Gastroesophageal sphincter (tissue), 4 donors: Measurements from ENCODE around the gene NCKAP5. TPM values are rescaled to one million over a fixed set of nuclear protein-coding genes. Genes with fewer than 3 reads are reported as not detected.

Experiments used
- ATAC-seq: fragments of 150-250 bp; one replicate; pipeline ENCODE4 v1.9.1; 2016; ENCODE audit warnings: mild to moderate bottlenecking, moderate library complexity
- H3K27ac ChIP-seq, 4 donors: fragments of 200-600 bp; sonication (generic) in 3 of 4; 1 replicate in 3 of 4; 2 replicates in 1 of 4; pipeline ENCODE4 v1.5.1; 2016 to 2019
- H3K27me3 ChIP-seq: fragments of 200-600 bp; sonication (generic); one replicate; pipeline ENCODE4 v1.5.1; 2019
- H3K36me3 ChIP-seq, 2 donors: fragments of 200-600 bp; sonication (generic); one replicate each; pipeline ENCODE4 v1.5.1; 2019; ENCODE audit warnings: control low read depth in 1 of 2
- H3K4me1 ChIP-seq, 3 donors: fragments of 200-600 bp; sonication (generic); 1 replicate in 2 of 3; 2 replicates in 1 of 3; pipeline ENCODE4 v1.5.1; 2016 to 2019; ENCODE audit warnings: control low read depth in 2 of 3
- H3K4me3 ChIP-seq, 2 donors: fragments of 200-600 bp; sonication (generic); one replicate each; pipeline ENCODE4 v1.5.1; 2019; ENCODE audit warnings: mild to moderate bottlenecking in 1 of 2, moderate library complexity in 1 of 2
- H3K9me3 ChIP-seq, 3 donors: fragments of 200-600 bp; sonication (generic); one replicate each; pipeline ENCODE4 v1.5.1; 2017 to 2019; ENCODE audit warnings: control low read depth in 2 of 3
- EP300 ChIP-seq: sonication (generic); formaldehyde crosslinking; IDR thresholded peaks from one replicate; pipeline ENCODE4 v1.6.1; 2017; ENCODE audit warnings: antibody characterized with exemption, mild to moderate bottlenecking
- POLR2A ChIP-seq, 2 donors: fragments of 450-650 bp; IDR thresholded peaks; one replicate each; pipeline ENCODE4 v1.6.1; 2017; ENCODE audit warnings: antibody characterized with exemption in 2 of 2, mild to moderate bottlenecking in 2 of 2, moderate library complexity in 1 of 2
- POLR2AphosphoS5 ChIP-seq: sonication (generic); formaldehyde crosslinking; IDR thresholded peaks from one replicate; pipeline ENCODE4 v1.6.1; 2017; ENCODE audit warnings: antibody characterized with exemption
- WGBS, 2 donors: methylation state at CpG; one replicate each; pipeline ENCODE4 v1.1.5; 2018; ENCODE audit warnings: low coverage in 1 of 2; 5-methylcytosine and 5-hydroxymethylcytosine counted together
- total RNA-seq, 4 donors: library from RNA; depleted of rRNA; stranded (reverse); fragments of >200 nt; gene quantifications; one replicate each; pipeline ENCODE4 v1.1.0, GENCODE V29; 2016
- TF ChIP-seq, protein P1 (sequence below), 4 experiments: fragments of 200-600 bp in 2 of 4; fragments of 450-650 bp in 2 of 4; sonication (generic) in 1 of 4; IDR thresholded peaks; one replicate each; pipeline ENCODE4 v1.5.1; 2017 to 2019; ENCODE audit warnings: antibody characterized with exemption in 4 of 4, mild to moderate bottlenecking in 2 of 4, moderate library complexity in 2 of 4

The NCKAP5 gene
- total RNA-seq, 4 donors from 2014 or later: 0.16 to 0.57 (median 0.33) TPM

DNA sequence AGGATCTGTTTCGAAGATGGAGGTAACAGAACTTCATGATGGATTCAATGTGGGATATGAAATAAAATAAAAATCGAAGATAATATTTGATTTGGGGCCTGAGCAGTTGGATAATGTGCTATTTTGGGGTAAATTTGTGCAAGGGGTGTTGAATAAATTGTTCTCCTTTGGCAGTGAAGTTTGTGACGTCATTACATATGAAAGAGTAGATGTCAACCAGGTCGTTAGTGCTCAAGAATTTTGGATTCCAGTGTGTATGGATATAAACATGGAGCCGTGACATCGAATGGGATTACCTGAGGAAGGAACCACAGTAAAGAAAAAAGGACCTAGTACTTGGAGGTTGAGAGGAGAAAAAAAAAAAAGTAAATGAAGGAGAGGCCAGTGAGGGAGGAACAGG lies 253.0 kb downstream of the NCKAP5 start:
- Histone ChIP-seq H3K4me3 (no peak overlapping the region), H3K27ac (no peak overlapping the region), H3K36me3 (no peaks in the 10 kb centered on the region), H3K4me1 (no peaks in the 10 kb centered on the region), H3K9me3 (no peaks in the 10 kb centered on the region), H3K27me3 (no peaks in the 10 kb centered on the region)
- no peak for TF ChIP-seq EP300
- ATAC-seq: no peak
- whole genome bisulfite sequencing, 2 donors: 79 to 92% methylated on average over 6 of the region's 6 CpGs

DNA sequence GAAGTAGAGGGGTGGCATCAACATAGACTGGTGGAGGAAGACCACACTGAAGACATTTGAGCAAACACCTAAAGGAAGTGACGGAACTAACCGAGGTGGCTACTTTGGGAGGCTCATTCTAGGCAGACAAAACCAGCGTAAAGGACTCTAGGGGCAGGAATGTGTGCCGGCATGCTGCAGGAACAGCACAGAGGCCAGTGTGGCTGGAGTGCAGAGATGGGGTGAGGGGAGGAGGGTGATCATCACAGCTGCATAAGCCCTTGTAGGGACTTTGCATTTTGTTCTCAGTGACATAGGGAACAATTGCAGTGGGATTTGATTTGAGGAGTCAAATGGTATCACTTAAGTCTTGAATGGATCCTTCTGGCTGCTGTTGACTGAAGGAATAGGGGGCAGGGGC lies 253.5 kb downstream of the NCKAP5 start:
- ATAC-seq: no peak
- Histone ChIP-seq H3K4me1 (no peaks in the 10 kb centered on the region), H3K4me3 (no peak overlapping the region), H3K27me3 (no peaks in the 10 kb centered on the region), H3K36me3 (no peaks in the 10 kb centered on the region), H3K27ac (no peak overlapping the region), H3K9me3 (no peaks in the 10 kb centered on the region)
- WGBS, 2 donors: 77 to 83% methylated on average over 4 of the region's 4 CpGs
- TF ChIP-seq POLR2A (IDR thresholded peaks at IDR 0.05) (no peak), EP300 (no peak), POLR2AphosphoS5 (no peak)
- TF ChIP-seq, protein P1, sequence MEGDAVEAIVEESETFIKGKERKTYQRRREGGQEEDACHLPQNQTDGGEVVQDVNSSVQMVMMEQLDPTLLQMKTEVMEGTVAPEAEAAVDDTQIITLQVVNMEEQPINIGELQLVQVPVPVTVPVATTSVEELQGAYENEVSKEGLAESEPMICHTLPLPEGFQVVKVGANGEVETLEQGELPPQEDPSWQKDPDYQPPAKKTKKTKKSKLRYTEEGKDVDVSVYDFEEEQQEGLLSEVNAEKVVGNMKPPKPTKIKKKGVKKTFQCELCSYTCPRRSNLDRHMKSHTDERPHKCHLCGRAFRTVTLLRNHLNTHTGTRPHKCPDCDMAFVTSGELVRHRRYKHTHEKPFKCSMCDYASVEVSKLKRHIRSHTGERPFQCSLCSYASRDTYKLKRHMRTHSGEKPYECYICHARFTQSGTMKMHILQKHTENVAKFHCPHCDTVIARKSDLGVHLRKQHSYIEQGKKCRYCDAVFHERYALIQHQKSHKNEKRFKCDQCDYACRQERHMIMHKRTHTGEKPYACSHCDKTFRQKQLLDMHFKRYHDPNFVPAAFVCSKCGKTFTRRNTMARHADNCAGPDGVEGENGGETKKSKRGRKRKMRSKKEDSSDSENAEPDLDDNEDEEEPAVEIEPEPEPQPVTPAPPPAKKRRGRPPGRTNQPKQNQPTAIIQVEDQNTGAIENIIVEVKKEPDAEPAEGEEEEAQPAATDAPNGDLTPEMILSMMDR (IDR thresholded peaks at IDR 0.05): no peak

DNA sequence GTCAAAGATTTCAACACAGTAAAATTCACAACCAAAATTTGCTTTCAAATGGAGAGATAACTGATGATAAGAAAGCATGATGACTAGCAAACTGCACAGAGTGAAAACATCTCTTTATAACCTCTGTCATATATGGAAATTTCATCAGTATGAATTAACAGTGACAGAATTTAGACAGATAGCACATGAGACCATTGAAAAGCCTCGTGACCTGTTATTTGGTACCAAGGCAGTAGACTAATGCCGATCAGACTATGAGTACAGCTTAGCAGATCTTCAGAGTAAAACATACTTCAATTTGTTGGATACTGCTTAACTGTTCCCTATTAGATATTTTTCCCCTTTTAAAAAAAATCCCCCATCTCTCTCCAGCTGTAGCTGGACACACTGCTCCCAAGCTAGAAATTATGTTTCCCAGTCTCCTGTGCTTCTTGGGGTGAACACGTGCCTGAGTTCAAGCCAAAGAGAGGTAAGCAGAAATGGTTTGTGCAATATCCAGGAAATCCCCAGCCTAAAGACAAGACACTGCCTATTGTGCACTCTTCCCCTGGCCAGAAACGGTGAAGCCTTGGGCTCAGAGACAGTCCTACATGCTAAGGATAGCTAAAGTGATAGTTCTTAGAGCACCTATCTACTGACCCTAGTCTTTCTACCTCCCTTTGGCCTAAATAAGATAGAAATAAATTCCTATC lies 256.1 kb downstream of the NCKAP5 start:
- H3K27ac ChIP-seq: no peak overlapping the region
- 81 to 89% methylated on average over 3 of the region's 4 CpGs for WGBS, 2 donors
- no peak for ATAC-seq
- H3K4me3 ChIP-seq: no peak overlapping the region
- H3K27me3 ChIP-seq: no peaks in the 10 kb centered on the region
- H3K4me1 ChIP-seq: no peaks in the 10 kb centered on the region
- TF ChIP-seq POLR2AphosphoS5 (no peak), EP300 (no peak), POLR2A (IDR thresholded peaks at IDR 0.05) (no peak)
- TF ChIP-seq, protein P1 (IDR thresholded peaks at IDR 0.05): no peak
- no peaks in the 10 kb centered on the region for H3K36me3 ChIP-seq
- no peaks in the 10 kb centered on the region for H3K9me3 ChIP-seq

DNA sequence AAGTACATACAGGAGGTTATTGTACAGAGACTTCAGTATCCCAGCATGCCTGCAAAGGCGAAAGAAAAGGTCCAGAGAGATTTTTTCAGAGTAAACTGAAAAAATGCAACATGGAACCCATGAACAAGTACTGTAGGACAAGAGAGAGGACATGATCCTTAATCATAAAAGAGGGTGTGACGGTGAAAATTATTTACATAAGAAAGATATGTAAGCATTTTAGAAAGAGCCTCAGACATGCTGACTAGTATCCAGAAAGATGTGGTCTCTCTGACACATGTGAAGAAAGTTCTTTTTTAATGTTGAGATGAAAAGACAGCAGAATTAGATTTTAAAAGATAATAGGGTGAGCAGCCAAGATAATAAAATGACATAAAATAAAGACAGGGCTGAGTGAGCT lies 262.0 kb downstream of the NCKAP5 start:
- H3K9me3 ChIP-seq: no peaks in the 10 kb centered on the region
- no peaks in the 10 kb centered on the region for H3K27me3 ChIP-seq
- no peak overlapping the region for H3K27ac ChIP-seq
- no peak overlapping the region for H3K4me3 ChIP-seq
- no peak for ATAC-seq
- H3K4me1 ChIP-seq: no peaks in the 10 kb centered on the region
- 71% methylated on average over 2 of the region's 2 CpGs; no CpG with 5 or more reads in 1 of the 2 donors for WGBS, 2 donors
- H3K36me3 ChIP-seq: no peaks in the 10 kb centered on the region
- TF ChIP-seq, protein P1 (IDR thresholded peaks at IDR 0.05): no peak
- TF ChIP-seq POLR2AphosphoS5 (no peak), POLR2A (IDR thresholded peaks at IDR 0.05) (no peak), EP300 (no peak)

DNA sequence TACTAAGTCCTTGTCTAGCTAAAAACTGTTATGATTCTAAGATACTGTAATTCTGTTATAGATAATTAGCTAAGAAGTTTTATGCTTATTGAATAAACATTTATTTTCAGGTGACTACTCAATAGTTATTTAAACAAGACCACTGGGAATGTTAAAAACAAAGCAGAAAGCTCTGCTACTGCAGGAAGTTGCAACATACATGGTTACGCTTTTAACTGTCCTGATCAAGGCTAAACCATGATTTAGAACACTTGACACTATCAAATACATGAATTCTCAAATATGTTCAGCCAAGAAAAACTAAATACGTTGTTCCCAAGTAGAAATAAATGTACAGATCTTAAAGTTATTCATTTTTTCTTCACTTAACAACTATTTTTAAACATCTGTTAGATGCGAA lies 263.9 kb downstream of the NCKAP5 start:
- Histone ChIP-seq H3K4me1 (no peaks in the 10 kb centered on the region), H3K27me3 (no peaks in the 10 kb centered on the region), H3K4me3 (no peak overlapping the region), H3K27ac (no peak overlapping the region), H3K9me3 (no peaks in the 10 kb centered on the region), H3K36me3 (no peaks in the 10 kb centered on the region)
- ATAC-seq: no peak
- no peak for TF ChIP-seq POLR2AphosphoS5
- TF ChIP-seq, protein P1 (IDR thresholded peaks at IDR 0.05): no peak
- TF ChIP-seq POLR2A (IDR thresholded peaks at IDR 0.05): no peak
- no peak for TF ChIP-seq EP300
- 61 to 74% methylated on average over 3 of the region's 3 CpGs for WGBS, 2 donors
